Spinal cord (tissue), 10 donors: ENCODE measurements around the gene THAP7. TPM values are rescaled to one million over a fixed set of nuclear protein-coding genes. Genes with fewer than 3 reads are reported as not detected.
"Not testable (repeated sequence)": the region's sequence is repeated elsewhere in the genome, so short reads cannot be mapped to it uniquely, and the experiment has no call there.

Experiments
- DNase-seq, 6 donors: peaks; one replicate each; pipeline versions ENCODE4 v3.0.0 to v3.0.0-alpha.2; 2013 to 2015; ENCODE audit warnings: low spot score in 6 of 6, low read depth in 4 of 6
- H3K27ac ChIP-seq: one replicate; pipeline ENCODE4 v1.5.1; 2013; ENCODE audit warnings: low read depth, low read length, control low read depth
- H3K27me3 ChIP-seq: one replicate; pipeline ENCODE4 v1.6.1; 2013; ENCODE audit warnings: low read length; ENCODE audit not compliant: control insufficient read depth, insufficient read depth
- H3K36me3 ChIP-seq: one replicate; pipeline ENCODE4 v1.6.1; 2013; ENCODE audit warnings: low read length; ENCODE audit not compliant: control insufficient read depth, insufficient read depth
- H3K4me1 ChIP-seq: one replicate; pipeline ENCODE4 v1.6.1; 2013; ENCODE audit warnings: low read length; ENCODE audit not compliant: control insufficient read depth, insufficient read depth
- H3K4me3 ChIP-seq: one replicate; pipeline ENCODE4 v1.5.1; 2013; ENCODE audit warnings: low read depth, low read length, control low read depth
- H3K9me3 ChIP-seq: one replicate; pipeline ENCODE4 v1.6.1; 2013; ENCODE audit warnings: low read length; ENCODE audit not compliant: control insufficient read depth, insufficient read depth
- WGBS: methylation state at CpG from one replicate; pipeline ENCODE4 v1.1.5; 2013; ENCODE audit warnings: missing lambda C conversion rate; ENCODE audit not compliant: insufficient coverage; 5-methylcytosine and 5-hydroxymethylcytosine counted together
- polyA plus RNA-seq, 2 donors: library from polyadenylated mRNA; unstranded; fragments of 120-200 nt; gene quantifications; one replicate each; pipeline ENCODE4 v1.2.1, GENCODE V29; 2013; ENCODE audit not compliant: insufficient read length in 2 of 2
- total RNA-seq, 2 donors: library from RNA; depleted of rRNA in 1 of 2; stranded (reverse); fragments of 120-200 nt in 1 of 2; fragments of >200 nt in 1 of 2; gene quantifications; one replicate each; pipeline versions ENCODE4 v1.2.3 to v1.2.4, GENCODE V29; 2013 to 2014
- donor health status: healthy.

The THAP7 gene
- total and polyA plus RNA-seq, 4 donors = 15.1 to 37.2 (median 30.1) TPM

DNA sequence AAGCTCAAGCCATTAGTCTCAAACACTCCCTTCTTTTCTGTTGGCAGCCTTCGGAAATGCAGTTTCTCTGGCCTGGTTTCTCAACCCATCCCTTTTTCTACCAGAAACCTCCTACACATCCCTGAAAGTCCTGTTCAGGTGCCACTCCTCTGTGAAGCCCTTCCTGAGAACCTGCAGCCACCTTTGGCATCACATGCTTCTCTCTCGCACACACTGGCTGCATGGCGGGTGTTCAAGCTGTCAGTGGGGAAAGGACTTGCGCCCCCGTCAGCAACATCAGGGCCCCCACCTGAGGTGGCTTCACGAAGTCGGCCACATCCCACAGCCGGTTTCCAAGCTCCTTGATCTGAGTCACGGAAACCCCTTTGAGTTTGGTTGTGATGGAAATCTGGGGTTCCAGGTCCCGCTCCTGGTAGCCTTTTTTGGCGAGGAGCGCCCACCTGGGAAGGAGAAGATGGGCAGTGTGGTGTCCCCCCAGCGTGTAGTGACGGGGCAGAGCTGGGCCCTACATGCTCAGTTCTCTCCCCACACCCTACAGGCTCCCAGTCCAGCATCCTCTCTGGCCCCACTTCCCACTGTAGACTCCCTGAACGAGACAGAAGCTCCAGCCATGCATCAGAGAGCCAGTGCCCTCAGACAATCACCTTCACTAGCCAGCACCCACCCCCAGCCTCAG is 42.1 kb upstream of the THAP7 start:
- DNase-seq = no peak
- 83% methylated on average over 6 of the region's 15 CpGs for WGBS
- H3K4me3 ChIP-seq = no peak overlapping the region

DNA sequence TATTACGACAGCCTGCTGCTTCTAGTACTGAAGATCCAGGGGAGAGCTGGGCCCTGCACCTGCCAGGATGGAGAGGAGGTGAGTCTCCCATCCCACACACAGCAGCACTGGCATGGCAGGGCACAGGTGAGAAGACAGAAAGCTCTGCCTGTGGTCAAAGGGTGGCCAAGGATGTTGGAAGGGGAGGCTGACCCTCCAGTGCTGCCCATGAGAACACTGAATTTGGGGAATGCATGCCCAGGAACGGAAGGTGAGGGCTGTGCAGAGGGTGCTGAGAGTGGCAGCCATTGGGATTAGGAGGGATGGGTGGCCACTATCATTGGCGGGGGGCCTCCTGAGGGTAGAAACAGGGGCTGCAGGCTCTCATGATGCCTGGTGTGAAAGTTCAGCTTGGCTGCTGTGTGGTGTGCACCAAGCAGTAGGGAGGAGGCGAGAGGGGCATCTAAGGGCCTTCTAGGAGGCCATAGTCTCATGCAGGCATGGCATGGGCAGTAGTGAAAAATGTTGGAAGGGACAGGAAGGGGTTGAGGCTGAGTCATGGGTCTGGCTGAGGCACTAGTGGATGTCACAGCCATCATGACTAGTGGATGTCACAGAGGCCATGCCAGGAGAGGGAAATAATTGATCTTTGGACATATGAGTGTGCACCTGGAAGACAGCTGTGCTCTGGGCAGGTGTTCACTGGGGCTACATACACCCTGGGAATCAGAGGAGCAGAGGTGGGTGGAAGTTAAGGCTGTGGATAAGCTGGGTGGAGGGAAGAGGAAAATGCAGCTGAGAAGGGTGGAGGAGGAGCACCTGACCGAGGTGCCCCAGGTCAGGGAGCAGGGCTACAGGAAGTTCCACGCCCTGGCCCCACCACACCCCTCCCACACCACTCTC is 41.3 kb upstream of the THAP7 start:
- Histone ChIP-seq H3K9me3 (no peaks in the 10 kb centered on the region), H3K36me3 (no peaks in the 10 kb centered on the region), H3K27me3 (no peaks in the 10 kb centered on the region), H3K4me1 (peaks cover 27% of the 10 kb centered on the region), H3K27ac (no peak overlapping the region), H3K4me3 (no peak overlapping the region)
- no peak for DNase-seq
- WGBS = 86% methylated on average over 4 of the region's 6 CpGs

More for the DNA sequence above, 42.1 kb upstream of the THAP7 start:
- Histone ChIP-seq H3K36me3 (no peaks in the 10 kb centered on the region), H3K9me3 (no peaks in the 10 kb centered on the region), H3K27ac (no peak overlapping the region), H3K4me1 (peaks cover 27% of the 10 kb centered on the region), H3K27me3 (no peaks in the 10 kb centered on the region)

DNA sequence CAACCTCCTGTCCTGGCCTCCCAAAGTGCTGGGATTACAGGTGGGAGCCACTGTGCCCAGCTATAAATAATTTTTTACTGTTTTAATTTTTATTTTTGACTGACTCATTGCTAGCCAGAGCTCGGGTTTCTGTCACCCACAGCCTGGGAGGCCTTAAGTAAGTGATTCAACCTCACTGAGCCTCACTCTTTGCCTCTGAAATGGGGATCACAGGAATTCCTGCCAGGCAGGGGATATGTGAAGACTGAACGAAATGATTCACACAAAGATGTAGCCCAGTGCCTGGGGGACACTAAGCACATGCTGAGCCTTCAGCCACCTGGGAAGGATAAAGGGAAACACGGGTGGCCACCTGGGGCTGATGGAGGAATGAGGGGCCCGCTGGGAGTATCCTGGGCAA is 40.0 kb upstream of the THAP7 start:
- H3K4me3 ChIP-seq = no peak overlapping the region
- 72% methylated on average over 4 of the region's 4 CpGs for WGBS
- H3K36me3 ChIP-seq = no peaks in the 10 kb centered on the region
- H3K27ac ChIP-seq = no peak overlapping the region
- H3K9me3 ChIP-seq = no peaks in the 10 kb centered on the region
- H3K27me3 ChIP-seq = no peaks in the 10 kb centered on the region
- DNase-seq = no peak
- H3K4me1 ChIP-seq = peaks cover 27% of the 10 kb centered on the region

- H3K4me3 ChIP-seq, DNase-seq, H3K27ac ChIP-seq, H3K27me3 ChIP-seq, H3K9me3 ChIP-seq, H3K36me3 ChIP-seq, H3K4me1 ChIP-seq: not testable (repeated sequence)
- WGBS = 94% methylated on average over 2 of the region's 5 CpGs
These were observed 37.2 kb upstream of the THAP7 start for GRCh38 chr22:21039158-21039557.

GRCh38 chr22:21038405-21038804 is 36.5 kb upstream of the THAP7 start:
- Histone ChIP-seq H3K27me3 (no peaks in the 10 kb centered on the region), H3K4me3 (no peak overlapping the region), H3K27ac (no peak overlapping the region), H3K4me1 (no peaks in the 10 kb centered on the region), H3K9me3 (no peaks in the 10 kb centered on the region), H3K36me3 (no peaks in the 10 kb centered on the region)
- no CpG with 5 or more reads among the region's 2 CpGs for WGBS
- peak in 2 of 6 donors; percentile 16 to 41 for DNase-seq

DNA sequence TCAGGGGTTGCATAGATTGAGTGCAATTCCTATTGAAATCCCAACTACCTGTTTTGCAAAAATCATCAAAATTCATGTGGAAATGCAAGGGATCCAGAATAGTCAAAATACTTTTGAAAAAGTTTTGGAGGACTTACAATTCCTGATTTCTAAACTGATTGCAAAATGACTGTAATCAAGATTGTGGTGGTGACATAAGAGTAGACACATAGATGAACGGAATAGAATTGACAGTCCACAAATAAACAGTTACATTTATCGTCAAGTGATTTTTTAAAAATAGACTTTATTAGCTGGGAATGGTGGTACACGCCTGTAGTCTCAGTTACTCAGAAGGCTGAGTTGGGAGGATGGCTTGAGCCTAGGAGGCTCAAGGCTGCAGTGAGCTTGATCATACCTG is 33.1 kb upstream of the THAP7 start:
- Histone ChIP-seq H3K4me3 (no peak overlapping the region), H3K36me3 (peaks cover 10% of the 10 kb centered on the region), H3K27ac (no peak overlapping the region), H3K4me1 (peaks cover 28% of the 10 kb centered on the region), H3K9me3 (no peaks in the 10 kb centered on the region), H3K27me3 (peaks cover 10% of the 10 kb centered on the region)
- DNase-seq = no peak
- WGBS = 100% methylated on average over 1 of the region's 3 CpGs

DNA sequence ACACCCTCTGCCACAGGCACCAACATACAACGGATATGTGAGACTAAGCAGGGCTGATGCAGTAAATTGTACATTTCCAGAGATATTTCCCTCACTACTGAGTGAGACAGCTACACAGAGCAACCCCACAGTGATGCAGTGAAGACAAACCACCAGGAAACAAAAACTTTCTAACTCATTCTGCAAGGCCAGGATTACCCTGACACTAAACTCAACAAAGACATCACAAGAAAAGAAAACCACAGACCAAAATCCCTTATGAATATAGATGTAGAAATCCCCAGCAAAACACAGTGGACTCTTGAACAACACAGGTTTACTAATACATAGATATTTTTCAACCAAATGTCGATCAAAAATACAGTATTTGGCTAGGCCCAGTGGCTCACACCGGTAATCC is 32.0 kb upstream of the THAP7 start:
- no peak overlapping the region for H3K27ac ChIP-seq
- no peak overlapping the region for H3K4me3 ChIP-seq
- H3K27me3 ChIP-seq = peaks cover 10% of the 10 kb centered on the region
- H3K4me1 ChIP-seq = peaks cover 39% of the 10 kb centered on the region
- H3K9me3 ChIP-seq = no peaks in the 10 kb centered on the region
- DNase-seq = no peak
- peaks cover 20% of the 10 kb centered on the region for H3K36me3 ChIP-seq
- WGBS = 100% methylated on average over 2 of the region's 3 CpGs

- peaks cover 47% of the 10 kb centered on the region for H3K4me1 ChIP-seq
- H3K4me3 ChIP-seq = no peak overlapping the region
- peaks cover 26% of the 10 kb centered on the region for H3K36me3 ChIP-seq
- WGBS = 71% methylated on average over 9 of the region's 12 CpGs
- no peak overlapping the region for H3K27ac ChIP-seq
- no peaks in the 10 kb centered on the region for H3K9me3 ChIP-seq
- peaks cover 10% of the 10 kb centered on the region for H3K27me3 ChIP-seq
- DNase-seq = no peak
These were observed 31.2 kb upstream of the THAP7 start for GRCh38 chr22:21032868-21033688.

- no peaks in the 10 kb centered on the region for H3K9me3 ChIP-seq
- H3K4me3 ChIP-seq = peak within 1 kb of the TSS; percentile 26
- no peak within 1 kb of the TSS for H3K27ac ChIP-seq
- peaks cover 28% of the 10 kb centered on the region for H3K36me3 ChIP-seq
- H3K4me1 ChIP-seq = peaks cover 55% of the 10 kb centered on the region
- peaks cover 10% of the 10 kb centered on the region for H3K27me3 ChIP-seq
- 3% methylated on average over 56 of the region's 59 CpGs for WGBS
- DNase-seq = peak in 2 of 6 donors; percentile 43 to 52
These were observed 30.3 kb upstream of the THAP7 start, which contains the start of gene SLC7A4 for GRCh38 chr22:21032037-21032867. TSS of gene SLC7A4 (minus strand) at chr22:21032561. CDS start at chr22:21031812, 749 bp downstream.
